ENCODE results near the gene EVI5.
"Not testable (repeated sequence)": the region's sequence is repeated elsewhere in the genome, so short reads cannot be mapped to it uniquely, and the experiment has no call there.

- TF ChIP-seq MXI1 (conservative IDR thresholded peaks at IDR 0.05; ENCODE audit: poor library complexity, severe bottlenecking); CTCF (IDR thresholded peaks at IDR 0.05; ENCODE audit: poor library complexity, severe bottlenecking); SMC3 (conservative IDR thresholded peaks at IDR 0.05; ENCODE audit: poor library complexity): not testable (repeated sequence)
These were observed 253.0 kb downstream of the EVI5 start for GRCh38 chr1:92531939-92532338.
